ENCODE measurements around the gene MXRA5. TPM values are rescaled to one million over a fixed set of nuclear protein-coding genes. Genes with fewer than 3 reads are reported as not detected.

Gene MXRA5
- total and polyA plus RNA-seq, 2 of the 8 experiments (the other 6 are each of a cell fraction or from before 2014, with no cell fraction given), result 0.56 to 1.7 TPM

GRCh38 chrX:3290561-3290960, 55.9 kb downstream of the MXRA5 start:
- Histone ChIP-seq H4K91ac (replicated peaks; ENCODE audit: insufficient read length, low read length) (no peak overlapping the region), H3K14ac (ENCODE audit: insufficient read length) (no peak overlapping the region), H2BK15ac (ENCODE audit: low read length) (no peak overlapping the region), H4K5ac (ENCODE audit: insufficient read length, low read depth, low read length) (no peak overlapping the region), H3K36me3 (ENCODE audit: control insufficient read depth in 2 of 4, insufficient read depth in 4 of 4, low read length in 3 of 4) (no peaks in the 10 kb centered on the region), H3K9ac (replicated peaks in 1 of 4; ENCODE audit: extremely low read depth in 1 of 4, low read depth in 3 of 4, low read length in 3 of 4) (no peak overlapping the region), H3K23ac (ENCODE audit: insufficient read length) (no peak overlapping the region), H3K56ac (replicated peaks; ENCODE audit: insufficient read length, low read depth, low read length) (no peak overlapping the region), H3K4ac (replicated peaks; ENCODE audit: insufficient read length, low read depth, low read length) (no peak overlapping the region), H4K8ac (ENCODE audit: extremely low read depth, insufficient read depth, low read length) (no peak overlapping the region), H3K27me3 (replicated peaks in 1 of 4; ENCODE audit: control insufficient read depth in 3 of 4, extremely low read depth in 1 of 4, insufficient read depth in 3 of 4, low read length in 3 of 4) (no peaks in the 10 kb centered on the region), H3K18ac (ENCODE audit: extremely low read depth, low read length) (no peak overlapping the region), H2AFZ (ENCODE audit: low read length) (no peak overlapping the region), H3K4me2 (ENCODE audit: insufficient read depth in 1 of 2, low read depth in 2 of 2, low read length in 2 of 2) (no peak overlapping the region), H2BK120ac (replicated peaks; ENCODE audit: low read depth, low read length) (no peak overlapping the region), H3K79me2 (ENCODE audit: control insufficient read depth in 1 of 2, insufficient read depth in 2 of 2, low read length in 2 of 2) (no peaks in the 10 kb centered on the region), H2BK20ac (ENCODE audit: low read length) (no peak overlapping the region), H2BK12ac (ENCODE audit: low read depth, low read length) (no peak overlapping the region), H3K23me2 (ENCODE audit: low read depth, low read length) (no peaks in the 10 kb centered on the region), H3K4me3 (ENCODE audit: extremely low read depth in 1 of 4, insufficient read depth in 2 of 4, low read depth in 3 of 4, low read length in 4 of 4) (no peak overlapping the region), H4K20me1 (replicated peaks in 1 of 2; ENCODE audit: control insufficient read depth in 1 of 2, insufficient read depth in 2 of 2, low read length in 2 of 2) (no peaks in the 10 kb centered on the region), H2BK5ac (ENCODE audit: low read depth, low read length) (no peak overlapping the region), H3K9me3 (ENCODE audit: insufficient read depth in 2 of 2, low read depth in 1 of 2, low read length in 1 of 2) (no peaks in the 10 kb centered on the region), H3K4me1 (replicated peaks in 1 of 4; ENCODE audit: control insufficient read depth in 3 of 4, insufficient read depth in 4 of 4, low read length in 3 of 4) (no peaks in the 10 kb centered on the region), H3K27ac (ENCODE audit: low read depth, low read length) (no peak overlapping the region), H3K79me1 (ENCODE audit: low read depth, low read length) (no peaks in the 10 kb centered on the region), H2AK5ac (ENCODE audit: low read depth, low read length) (no peak overlapping the region)
- no peak for FAIRE-seq
- ChIA-PET POLR2A (ENCODE audit: partially characterized antibody) (no interaction called here), CTCF (ENCODE audit: partially characterized antibody) (no interaction called here)
- no peak for TF ChIP-seq KDM5A (IDR thresholded peaks at IDR 0.05; ENCODE audit: low read length)
- TF ChIP-seq PHF8 (conservative IDR thresholded peaks at IDR 0.05; ENCODE audit: low read depth, low read length), result no peak
- TF ChIP-seq ZNF274 (IDR thresholded peaks at IDR 0.05; ENCODE audit: borderline replicate concordance, extremely low read depth, low read length), result no peak
- TF ChIP-seq BCL11A (IDR thresholded peaks at IDR 0.05; ENCODE audit: low read depth in 2 of 2, low read length in 2 of 2), result no peak
- no peak for TF ChIP-seq KDM1A (IDR thresholded peaks at IDR 0.05; ENCODE audit: borderline replicate concordance, low read length)
- TF ChIP-seq, protein P1, sequence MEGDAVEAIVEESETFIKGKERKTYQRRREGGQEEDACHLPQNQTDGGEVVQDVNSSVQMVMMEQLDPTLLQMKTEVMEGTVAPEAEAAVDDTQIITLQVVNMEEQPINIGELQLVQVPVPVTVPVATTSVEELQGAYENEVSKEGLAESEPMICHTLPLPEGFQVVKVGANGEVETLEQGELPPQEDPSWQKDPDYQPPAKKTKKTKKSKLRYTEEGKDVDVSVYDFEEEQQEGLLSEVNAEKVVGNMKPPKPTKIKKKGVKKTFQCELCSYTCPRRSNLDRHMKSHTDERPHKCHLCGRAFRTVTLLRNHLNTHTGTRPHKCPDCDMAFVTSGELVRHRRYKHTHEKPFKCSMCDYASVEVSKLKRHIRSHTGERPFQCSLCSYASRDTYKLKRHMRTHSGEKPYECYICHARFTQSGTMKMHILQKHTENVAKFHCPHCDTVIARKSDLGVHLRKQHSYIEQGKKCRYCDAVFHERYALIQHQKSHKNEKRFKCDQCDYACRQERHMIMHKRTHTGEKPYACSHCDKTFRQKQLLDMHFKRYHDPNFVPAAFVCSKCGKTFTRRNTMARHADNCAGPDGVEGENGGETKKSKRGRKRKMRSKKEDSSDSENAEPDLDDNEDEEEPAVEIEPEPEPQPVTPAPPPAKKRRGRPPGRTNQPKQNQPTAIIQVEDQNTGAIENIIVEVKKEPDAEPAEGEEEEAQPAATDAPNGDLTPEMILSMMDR (IDR thresholded peaks at IDR 0.05; ENCODE audit: control extremely low read depth in 1 of 3, insufficient read depth in 1 of 3, low read depth in 1 of 3, low read length in 3 of 3), result no peak
- no peak for TF ChIP-seq JUND (IDR thresholded peaks at IDR 0.05; ENCODE audit: low read length)
- TF ChIP-seq NRF1 (IDR thresholded peaks at IDR 0.05; ENCODE audit: low read depth, low read length), result no peak
- DNase-seq (ENCODE audit: low read depth in 1 of 2, low spot score in 2 of 2), result no peak
- WGBS, 2 experiments (ENCODE audit: extremely low coverage in 1 of 2, insufficient coverage in 1 of 2, insufficient read length in 1 of 2, insufficient replicate concordance in 2 of 2, low coverage in 1 of 2, low lambda C conversion rate in 2 of 2, missing lambda C conversion rate in 1 of 2), result 100% methylated on average over 1 of the region's 1 CpG; no CpG with 5 or more reads in 1 of the 2 experiments
